Ovary (tissue), 9 donors: ENCODE data around the gene EDA2R. TPM values are rescaled to one million over a fixed set of nuclear protein-coding genes. Genes with fewer than 3 reads are reported as not detected.

Experiments
- DNase-seq, 5 donors: peaks; one replicate each; pipeline ENCODE4 v3.0.0-alpha.2; 2019 to 2020
- H3K27ac ChIP-seq, 2 donors: fragments of 200-600 bp; one replicate each; pipeline versions ENCODE4 v1.5.1 to v1.8.0; 2019 to 2022
- H3K27me3 ChIP-seq: fragments of 200-600 bp; one replicate; pipeline ENCODE4 v1.8.0; 2022
- H3K36me3 ChIP-seq: fragments of 200-600 bp; sonication (generic); one replicate; pipeline ENCODE4 v1.5.1; 2019
- H3K4me1 ChIP-seq: one replicate; pipeline ENCODE4 v1.8.1; 2013; ENCODE audit warnings: mild to moderate bottlenecking, moderate library complexity; ENCODE audit not compliant: insufficient read depth
- H3K4me3 ChIP-seq: fragments of 200-600 bp; sonication (generic); one replicate; pipeline ENCODE4 v1.5.1; 2017
- H3K9me3 ChIP-seq, 2 donors: fragments of 200-600 bp in 1 of 2; sonication (generic) in 1 of 2; one replicate each; pipeline versions ENCODE4 v1.5.1 to v1.8.1; 2013 to 2019; ENCODE audit warnings: mild to moderate bottlenecking in 1 of 2, moderate library complexity in 1 of 2
- CTCF ChIP-seq, 3 donors: fragments of 450-650 bp in 2 of 3; fragments of 200-600 bp in 1 of 3; IDR thresholded peaks; one replicate each; pipeline versions ENCODE4 v1.5.1 to v1.8.0; 2016 to 2022; ENCODE audit warnings: antibody characterized with exemption in 3 of 3, mild to moderate bottlenecking in 1 of 3
- EP300 ChIP-seq: sonication (generic); formaldehyde crosslinking; IDR thresholded peaks from one replicate; pipeline ENCODE4 v1.6.1; 2017; ENCODE audit warnings: antibody characterized with exemption
- POLR2A ChIP-seq: fragments of 450-650 bp; IDR thresholded peaks from one replicate; pipeline ENCODE4 v1.6.1; 2017; ENCODE audit warnings: antibody characterized with exemption, mild to moderate bottlenecking, moderate library complexity
- intact Hi-C, 4 donors: fragments of 100-400 bp; cut with DNase I; formaldehyde crosslinking; loops; one replicate each; pipeline versions ENCODE4 v1.11.0 to v1.15.1; 2022 to 2023
- polyA plus RNA-seq, 2 donors: library from polyadenylated mRNA; stranded (reverse); fragments of 200-250 nt in 1 of 2; fragments of 350-450 nt in 1 of 2; fragmentation: Illumina TruSeq in 1 of 2; extraction: RNeasy Lipid Tissue Mini Kit (QIAGEN cat#74804) in 1 of 2; gene quantifications; one replicate each; pipeline ENCODE4 v1.2.3, GENCODE V29; 2013 to 2014
- small RNA-seq: library from RNA; depleted of rRNA; stranded (forward); fragments of <200 nt; gene quantifications from one replicate; pipeline ENCODE3, GENCODE V24; 2016
- total RNA-seq, 7 donors: library from RNA; depleted of rRNA in 2 of 7; stranded (reverse); fragments of >200 nt in 2 of 7; fragmentation: NEBNext Ultra II Directional in 3 of 7; extraction: Animal tissue kit (Norgen Biotek cat#: 25700) in 3 of 7; gene quantifications; one replicate each; pipeline versions ENCODE4 v1.1.0 to v1.2.4, GENCODE V29; 2016 to 2023
- donor health status: DM: no; HTN: no; CAD: no; lungs with moderate emphysema.
- donor health status: DM: no; HTN: no; CAD: no.
- donor health status: Bipolar disorder and iron deficiency.
- donor health status: DM: yes; HTN: yes; CAD: no.
- donor health status: DM: no; HTN: no; CAD: no.
- donor health status: DM: yes; HTN: yes; CAD: no.

The EDA2R gene
- total and polyA plus RNA-seq, 9 donors, result 1.5 to 9.6 (median 6.0) TPM

GRCh38 chrX:66547847-66548369 is 91.0 kb downstream of the EDA2R start:
- Histone ChIP-seq H3K36me3 (no peaks in the 10 kb centered on the region), H3K27ac (no peak overlapping the region), H3K9me3 (no peaks in the 10 kb centered on the region), H3K4me1 (no peaks in the 10 kb centered on the region), H3K27me3 (no peaks in the 10 kb centered on the region), H3K4me3 (no peak overlapping the region)
- intact Hi-C loops, result no loop called here
- no peak for DNase-seq
- TF ChIP-seq EP300 (no peak), POLR2A (no peak), CTCF (IDR thresholded peaks at IDR 0.05) (no peak)

Small RNAs within 50 kb of the gene (small RNA-seq; reads per million reads assigned to genes)
- gene RNU6-394P, result not detected
